Transverse colon (tissue), 4 donors: ENCODE data around the gene GRIP2. TPM values are rescaled to one million over a fixed set of nuclear protein-coding genes. Genes with fewer than 3 reads are reported as not detected.

Experiments
- DNase-seq: peaks from one replicate; pipeline ENCODE4 v3.0.0-alpha.2; 2019
- H3K27ac ChIP-seq, 4 donors: fragments of 200-600 bp; sonication (generic); 2 replicates each; pipeline ENCODE4 v1.5.1; 2016 to 2018; ENCODE audit warnings: inconsistent platforms in 4 of 4
- H3K27me3 ChIP-seq: fragments of 200-600 bp; sonication (generic); 2 replicates; pipeline ENCODE4 v1.5.1; 2017; ENCODE audit warnings: inconsistent platforms
- H3K36me3 ChIP-seq, 4 donors: fragments of 200-600 bp; sonication (generic); 2 replicates each; pipeline ENCODE4 v1.5.1; 2017 to 2019; ENCODE audit warnings: inconsistent platforms in 4 of 4
- H3K4me1 ChIP-seq, 4 donors: fragments of 200-600 bp; sonication (generic); 2 replicates each; pipeline ENCODE4 v1.5.1; 2017 to 2020; ENCODE audit warnings: inconsistent platforms in 4 of 4
- H3K4me3 ChIP-seq, 4 donors: fragments of 200-600 bp; sonication (generic); 1 replicate in 1 of 4; 2 replicates in 3 of 4; pipeline versions ENCODE4 v1.5.1 to v1.6.1; 2017 to 2019; ENCODE audit warnings: inconsistent platforms in 4 of 4
- H3K9me3 ChIP-seq, 2 donors: fragments of 200-600 bp; sonication (generic); 2 replicates each; pipeline ENCODE4 v1.5.1; 2017 to 2019; ENCODE audit warnings: inconsistent platforms in 2 of 2
- EP300 ChIP-seq: sonication (generic); formaldehyde crosslinking; IDR thresholded peaks from one replicate; pipeline ENCODE4 v1.6.1; 2017; ENCODE audit warnings: antibody characterized with exemption, low read depth
- POLR2A ChIP-seq: fragments of 450-650 bp; IDR thresholded peaks from one replicate; pipeline ENCODE4 v1.6.1; 2016; ENCODE audit warnings: antibody characterized with exemption, mild to moderate bottlenecking, moderate library complexity
- POLR2AphosphoS5 ChIP-seq, 3 donors: sonication (generic); formaldehyde crosslinking; IDR thresholded peaks; one replicate each; pipeline ENCODE4 v1.6.1; 2016; ENCODE audit warnings: antibody characterized with exemption in 3 of 3
- WGBS, 2 donors: methylation state at CpG; one replicate each; pipeline ENCODE4 v1.1.5; 2018; ENCODE audit warnings: low coverage in 1 of 2; 5-methylcytosine and 5-hydroxymethylcytosine counted together
- in situ Hi-C, 4 donors: fragments of 200-750 bp; cut with MboI; loops; one replicate each; pipeline versions ENCODE4 v1.15.0 to v1.15.1; 2017; ENCODE audit warnings: low sequenced_read_pairs in 3 of 4, low pct_ligation_motif_present in 1 of 4, low pct_unique_long_range_greater_than_20kb in 1 of 4
- intact Hi-C: fragments of 100-400 bp; cut with DNase I; formaldehyde crosslinking; loops from one replicate; pipeline ENCODE4 v1.15.1; 2023; ENCODE audit warnings: low total_unique reads
- total RNA-seq, 4 donors: library from RNA; depleted of rRNA; stranded (reverse); fragments of >200 nt; gene quantifications; one replicate each; pipeline ENCODE4 v1.1.0, GENCODE V29; 2016
- TF ChIP-seq, protein P1 (sequence below), 5 experiments: fragments of 200-600 bp in 3 of 5; fragments of 450-650 bp in 2 of 5; sonication (generic) in 3 of 5; IDR thresholded peaks; 1 replicate in 2 of 5; 2 replicates in 3 of 5; pipeline ENCODE4 v1.5.1; 2016 to 2017; ENCODE audit warnings: antibody characterized with exemption in 5 of 5, inconsistent platforms in 3 of 5, mild to moderate bottlenecking in 2 of 5, moderate library complexity in 1 of 5

The GRIP2 gene
- total RNA-seq, 4 donors from 2014 or later, result 0.27 to 0.40 TPM; not detected in 2

- DNase-seq, result no peak
- no peaks in the 10 kb centered on the region for H3K4me1 ChIP-seq
- no peak overlapping the region for H3K4me3 ChIP-seq
- no peaks in the 10 kb centered on the region for H3K36me3 ChIP-seq
- H3K27me3 ChIP-seq, result no peaks in the 10 kb centered on the region
- intact Hi-C loops, result no loop called here
- 93 to 96% methylated on average over 2 of the region's 2 CpGs for WGBS, 2 donors
- in situ Hi-C loops, result no loop called here
- no peaks in the 10 kb centered on the region for H3K9me3 ChIP-seq
- TF ChIP-seq EP300 (no peak), POLR2AphosphoS5 (IDR thresholded peaks at IDR 0.05) (no peak), POLR2A (no peak)
- TF ChIP-seq, protein P1, sequence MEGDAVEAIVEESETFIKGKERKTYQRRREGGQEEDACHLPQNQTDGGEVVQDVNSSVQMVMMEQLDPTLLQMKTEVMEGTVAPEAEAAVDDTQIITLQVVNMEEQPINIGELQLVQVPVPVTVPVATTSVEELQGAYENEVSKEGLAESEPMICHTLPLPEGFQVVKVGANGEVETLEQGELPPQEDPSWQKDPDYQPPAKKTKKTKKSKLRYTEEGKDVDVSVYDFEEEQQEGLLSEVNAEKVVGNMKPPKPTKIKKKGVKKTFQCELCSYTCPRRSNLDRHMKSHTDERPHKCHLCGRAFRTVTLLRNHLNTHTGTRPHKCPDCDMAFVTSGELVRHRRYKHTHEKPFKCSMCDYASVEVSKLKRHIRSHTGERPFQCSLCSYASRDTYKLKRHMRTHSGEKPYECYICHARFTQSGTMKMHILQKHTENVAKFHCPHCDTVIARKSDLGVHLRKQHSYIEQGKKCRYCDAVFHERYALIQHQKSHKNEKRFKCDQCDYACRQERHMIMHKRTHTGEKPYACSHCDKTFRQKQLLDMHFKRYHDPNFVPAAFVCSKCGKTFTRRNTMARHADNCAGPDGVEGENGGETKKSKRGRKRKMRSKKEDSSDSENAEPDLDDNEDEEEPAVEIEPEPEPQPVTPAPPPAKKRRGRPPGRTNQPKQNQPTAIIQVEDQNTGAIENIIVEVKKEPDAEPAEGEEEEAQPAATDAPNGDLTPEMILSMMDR (IDR thresholded peaks at IDR 0.05), result no peak
- no peak overlapping the region for H3K27ac ChIP-seq
These were observed 49.3 kb downstream of the GRIP2 start for GRCh38 chr3:14490831-14491230.

GRCh38 chr3:14490255-14490654 is 49.9 kb downstream of the GRIP2 start:
- WGBS, 2 donors, result 85 to 88% methylated on average over 4 of the region's 4 CpGs
- no peaks in the 10 kb centered on the region for H3K36me3 ChIP-seq
- no peak for DNase-seq
- TF ChIP-seq POLR2AphosphoS5 (IDR thresholded peaks at IDR 0.05) (no peak), EP300 (no peak), POLR2A (no peak)
- TF ChIP-seq, protein P1 (IDR thresholded peaks at IDR 0.05), result no peak
- no peaks in the 10 kb centered on the region for H3K4me1 ChIP-seq
- in situ Hi-C loops, result no loop called here
- no peaks in the 10 kb centered on the region for H3K27me3 ChIP-seq
- H3K27ac ChIP-seq, result no peak overlapping the region
- intact Hi-C loops, result no loop called here
- H3K4me3 ChIP-seq, result no peak overlapping the region
- H3K9me3 ChIP-seq, result no peaks in the 10 kb centered on the region

DNA sequence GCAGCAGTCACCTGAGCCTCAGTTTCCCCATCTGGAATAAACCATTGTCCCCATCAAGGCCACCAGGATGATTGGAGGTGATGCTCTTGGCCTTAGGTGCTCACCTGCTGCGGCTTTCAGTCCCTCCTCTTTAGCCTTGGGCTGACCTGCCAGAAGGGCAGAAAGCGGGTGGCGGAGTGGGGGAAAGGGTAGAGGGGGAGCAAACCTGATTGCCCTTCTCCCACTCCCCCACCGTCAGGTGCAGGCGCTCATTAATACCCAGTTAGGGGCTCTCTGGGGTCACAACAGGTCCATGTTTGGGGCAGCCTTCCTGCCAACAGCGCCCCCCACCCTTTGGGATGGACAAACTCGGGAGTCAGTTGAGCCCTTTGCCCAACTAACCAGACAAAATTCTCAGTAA is 50.5 kb downstream of the GRIP2 start:
- in situ Hi-C loops, result no loop called here
- H3K27me3 ChIP-seq, result no peaks in the 10 kb centered on the region
- no peaks in the 10 kb centered on the region for H3K4me1 ChIP-seq
- WGBS, 2 donors, result 87% methylated on average over 7 of the region's 7 CpGs; no CpG with 5 or more reads in 1 of the 2 donors
- TF ChIP-seq POLR2A (no peak), POLR2AphosphoS5 (IDR thresholded peaks at IDR 0.05) (no peak), EP300 (no peak)
- TF ChIP-seq, protein P1 (IDR thresholded peaks at IDR 0.05), result no peak
- intact Hi-C loops, result no loop called here
- no peak for DNase-seq
- H3K36me3 ChIP-seq, result no peaks in the 10 kb centered on the region
- H3K4me3 ChIP-seq, result no peak overlapping the region
- H3K27ac ChIP-seq, result no peak overlapping the region
- no peaks in the 10 kb centered on the region for H3K9me3 ChIP-seq

DNA sequence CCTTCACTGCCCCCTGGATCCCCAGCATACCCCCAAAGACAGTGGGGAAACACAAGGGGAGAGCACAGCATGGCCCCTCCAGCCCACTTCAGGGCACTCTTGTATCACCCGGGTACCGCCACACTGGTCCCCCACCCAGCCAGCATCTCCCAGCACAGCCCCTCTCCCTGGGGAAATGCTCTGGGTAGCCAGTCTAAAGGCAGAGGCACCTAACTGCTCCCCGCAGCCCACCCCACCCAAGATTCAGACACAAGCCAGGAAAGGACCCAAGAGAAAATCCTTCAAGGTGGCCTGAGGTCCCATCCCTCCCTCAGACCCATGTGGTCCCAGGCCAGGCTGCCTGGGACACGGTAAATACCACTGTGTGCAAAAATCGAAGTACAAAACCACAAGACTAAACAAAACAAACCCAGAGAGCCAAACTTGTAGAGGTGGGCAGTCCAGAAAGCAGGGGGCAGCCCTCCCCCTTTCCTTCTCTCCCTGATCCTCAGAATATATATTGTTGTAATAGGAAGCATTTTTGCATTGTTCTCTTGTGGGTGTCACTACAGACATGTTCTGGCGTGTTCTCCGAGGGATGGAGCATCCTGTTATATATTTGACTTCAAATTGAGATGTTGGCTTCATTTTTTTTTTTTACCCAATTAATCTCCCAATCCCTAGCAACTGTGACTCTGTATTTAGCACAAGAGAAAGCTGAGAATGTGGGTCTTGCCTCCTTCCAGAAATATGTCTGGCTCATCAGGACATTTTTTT is 51.7 kb downstream of the GRIP2 start:
- no peaks in the 10 kb centered on the region for H3K36me3 ChIP-seq
- no peak for DNase-seq
- in situ Hi-C loops (no loop called here), intact Hi-C loops (no loop called here)
- 69 to 73% methylated on average over 2 to 7 of the region's 7 CpGs for WGBS, 2 donors
- no peaks in the 10 kb centered on the region for H3K27me3 ChIP-seq
- no peaks in the 10 kb centered on the region for H3K9me3 ChIP-seq
- no peak overlapping the region for H3K27ac ChIP-seq
- no peaks in the 10 kb centered on the region for H3K4me1 ChIP-seq
- no peak overlapping the region for H3K4me3 ChIP-seq
- TF ChIP-seq, protein P1 (IDR thresholded peaks at IDR 0.05), result no peak
- TF ChIP-seq POLR2AphosphoS5 (IDR thresholded peaks at IDR 0.05), result no peak
- TF ChIP-seq EP300, result no peak
- no peak for TF ChIP-seq POLR2A
